Erythroblast (primary cell): ENCODE data around the gene AKT2.

Source experiments
- GATA1 ChIP-seq: IDR thresholded peaks from 2 replicates; pipeline ENCODE4 v1.6.1; 2011; ENCODE audit warnings: low read depth, mild to moderate bottlenecking, control low read depth, low read length, moderate library complexity
- POLR2A ChIP-seq: IDR thresholded peaks from 2 replicates; pipeline ENCODE4 v1.6.1; 2011; ENCODE audit warnings: mild to moderate bottlenecking, low read length

DNA sequence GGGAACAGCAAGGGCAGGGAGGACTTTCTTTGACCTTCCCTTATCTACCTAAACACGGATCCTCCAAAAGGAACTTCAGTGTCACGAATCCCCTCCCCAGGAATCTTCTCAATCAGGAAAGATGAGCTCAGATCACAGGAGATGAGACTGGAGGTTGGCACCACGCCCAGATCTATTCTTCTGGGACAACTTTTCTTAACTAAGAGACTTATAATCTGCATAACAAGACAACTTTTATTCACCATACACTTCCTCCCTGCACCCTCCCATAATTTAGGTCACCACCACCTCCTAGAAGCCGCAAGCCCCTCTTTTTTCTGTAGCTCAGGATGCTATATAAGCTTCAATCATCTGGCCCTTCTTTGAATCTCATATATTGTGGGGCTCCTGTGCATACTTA lies 19.2 kb upstream of the AKT2 start:
- TF ChIP-seq POLR2A, result no peak
- no peak for TF ChIP-seq GATA1
